Epithelial cell of prostate (primary cell): ENCODE data around the gene SERPINB11.
"Not testable (repeated sequence)": the region's sequence is repeated elsewhere in the genome, so short reads cannot be mapped to it uniquely, and the experiment has no call there.

ENCODE experiments used
- DNase-seq: peaks from one replicate; pipeline ENCODE4 v3.0.0-alpha.2; 2011; ENCODE audit warnings: low read depth, low spot score
- H3K27ac ChIP-seq: fragments of 450-650 bp; 2 replicates; pipeline ENCODE4 v1.5.1; 2017; ENCODE audit warnings: mild to moderate bottlenecking

The SERPINB11 gene

GRCh38 chr18:63725682-63726480 lies 23.1 kb downstream of the SERPINB11 start:
- no peak for DNase-seq
- no peak overlapping the region for H3K27ac ChIP-seq

GRCh38 chr18:63730773-63731172 lies 28.0 kb downstream of the SERPINB11 start:
- H3K27ac ChIP-seq, result peak overlapping the region; percentile 6
- DNase-seq, result no peak

- H3K27ac ChIP-seq, result peak overlapping the region; percentile 6
- no peak for DNase-seq
These were observed 28.5 kb downstream of the SERPINB11 start for GRCh38 chr18:63731215-63731614.

- peak; percentile 84 for DNase-seq
These were observed 34.1 kb downstream of the SERPINB11 start for GRCh38 chr18:63736876-63737275.

GRCh38 chr18:63741769-63742168 lies 39.0 kb downstream of the SERPINB11 start:
- H3K27ac ChIP-seq, result no peak overlapping the region
- DNase-seq, result no peak

More at GRCh38 chr18:63736876-63737275, 34.1 kb downstream of the SERPINB11 start:
- peak overlapping the region; percentile 39 for H3K27ac ChIP-seq

- H3K27ac ChIP-seq, result no peak overlapping the region
- DNase-seq, result no peak
These were observed 44.2 kb downstream of the SERPINB11 start for GRCh38 chr18:63747006-63747405.

- DNase-seq, result no peak
- H3K27ac ChIP-seq, result no peak overlapping the region
These were observed 46.7 kb downstream of the SERPINB11 start for GRCh38 chr18:63749489-63749888.

GRCh38 chr18:63752636-63753035 lies 49.9 kb downstream of the SERPINB11 start:
- no peak for DNase-seq
- no peak overlapping the region for H3K27ac ChIP-seq

GRCh38 chr18:63753676-63754075 lies 50.9 kb downstream of the SERPINB11 start:
- H3K27ac ChIP-seq, result no peak overlapping the region
- no peak for DNase-seq

- H3K27ac ChIP-seq, result no peak overlapping the region
- no peak for DNase-seq
These were observed 54.8 kb downstream of the SERPINB11 start for GRCh38 chr18:63757541-63757940.

GRCh38 chr18:63758615-63759240 lies 56.0 kb downstream of the SERPINB11 start:
- H3K27ac ChIP-seq, result no peak overlapping the region
- no peak for DNase-seq

- not testable (repeated sequence) for DNase-seq, H3K27ac ChIP-seq
These were observed 57.0 kb downstream of the SERPINB11 start for GRCh38 chr18:63759786-63760185.

GRCh38 chr18:63762518-63762917 lies 59.8 kb downstream of the SERPINB11 start:
- no peak for DNase-seq
- H3K27ac ChIP-seq, result peak overlapping the region; percentile 90

- DNase-seq, result no peak
- H3K27ac ChIP-seq, result peak overlapping the region; percentile 90
These were observed 61.3 kb downstream of the SERPINB11 start for GRCh38 chr18:63763831-63764600.

- no peak for DNase-seq
These were observed 63.1 kb downstream of the SERPINB11 start for GRCh38 chr18:63765837-63766236.

More at GRCh38 chr18:63765837-63766236, 63.1 kb downstream of the SERPINB11 start:
- H3K27ac ChIP-seq, result no peak overlapping the region
